HG02571 (cell line): ENCODE data around the gene PLEKHM2.

ENCODE experiments used
- ATAC-seq: cut with Tn5 transposase; IDR thresholded peaks from one replicate; pipeline ENCODE4 v1.9.1; 2021; ENCODE audit warnings: mild to moderate bottlenecking, moderate library complexity; ENCODE audit not compliant: unreplicated experiment

Gene PLEKHM2

DNA sequence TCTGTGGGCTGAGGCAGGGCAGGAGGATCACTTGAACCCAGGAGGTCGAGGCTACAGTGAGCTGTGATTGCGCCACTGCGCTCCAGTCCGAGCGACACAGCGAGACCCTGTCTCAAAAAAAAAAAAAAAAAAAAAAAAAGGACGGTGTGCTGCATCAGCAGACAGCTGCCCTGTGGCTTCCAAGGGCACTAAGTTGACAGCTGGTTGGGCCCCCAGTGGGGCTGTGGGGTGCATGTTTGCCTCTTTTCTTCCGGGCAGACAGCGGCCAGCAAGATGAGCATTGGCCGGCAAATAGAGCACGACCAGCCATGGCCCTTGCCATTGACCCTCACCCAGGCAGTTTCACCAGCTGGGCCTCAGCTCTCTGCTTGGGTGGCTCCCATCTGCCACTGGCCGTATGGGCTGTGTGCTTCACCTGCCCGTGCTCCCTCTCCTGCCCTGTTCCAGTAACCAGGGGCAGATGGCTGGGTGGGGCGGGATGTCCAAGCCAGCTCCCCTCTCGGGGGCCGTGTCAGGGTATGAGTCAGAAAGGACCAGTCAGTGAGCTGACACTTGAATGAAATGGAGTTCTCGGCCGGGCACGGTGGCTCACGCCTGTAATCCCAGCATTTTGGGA lies 39.6 kb downstream of the PLEKHM2 start:
- ATAC-seq = no peak

DNA sequence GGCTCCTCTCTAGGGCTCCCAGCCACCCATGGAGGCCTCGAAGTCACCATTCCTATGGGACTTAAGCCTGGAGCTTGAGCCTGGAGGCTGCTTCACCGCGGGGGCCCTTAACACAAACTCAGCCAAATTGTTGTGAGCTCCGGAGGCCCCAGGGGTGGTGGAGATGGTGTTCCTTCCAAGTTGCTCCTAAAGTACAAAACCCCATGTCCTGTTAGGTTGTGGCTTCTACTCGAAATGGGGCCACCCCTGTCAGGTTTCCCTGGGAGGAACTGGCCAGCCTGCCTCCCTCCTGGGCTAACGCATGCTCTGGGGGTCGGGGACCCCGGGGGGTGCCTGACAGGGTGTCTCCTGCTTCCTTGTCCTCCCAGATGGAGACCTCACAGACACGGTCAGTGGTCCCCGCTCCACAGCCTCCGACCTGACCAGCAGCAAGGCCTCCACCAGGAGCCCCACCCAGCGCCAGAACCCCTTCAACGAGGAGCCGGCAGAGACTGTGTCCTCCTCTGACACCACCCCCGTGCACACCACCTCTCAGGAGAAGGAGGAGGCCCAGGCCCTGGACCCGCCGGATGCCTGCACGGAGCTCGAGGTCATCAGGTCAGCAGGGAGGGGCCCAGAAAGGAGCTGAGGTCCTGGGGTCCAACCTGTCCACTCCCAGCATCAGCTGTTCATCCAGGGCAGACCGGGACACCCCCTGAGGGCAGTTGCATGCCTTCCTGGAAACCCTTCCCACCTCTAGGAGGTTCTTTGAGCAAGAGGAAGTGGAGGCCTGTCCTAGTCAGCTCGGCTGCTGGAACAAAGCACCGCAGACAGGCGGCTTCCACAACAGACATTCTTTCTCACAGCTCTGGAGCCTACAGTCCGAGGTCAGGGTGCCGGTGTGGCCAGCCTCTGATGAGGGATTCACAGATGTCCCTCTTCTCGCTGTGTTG lies 41.1 kb downstream of the PLEKHM2 start:
- no peak for ATAC-seq

DNA sequence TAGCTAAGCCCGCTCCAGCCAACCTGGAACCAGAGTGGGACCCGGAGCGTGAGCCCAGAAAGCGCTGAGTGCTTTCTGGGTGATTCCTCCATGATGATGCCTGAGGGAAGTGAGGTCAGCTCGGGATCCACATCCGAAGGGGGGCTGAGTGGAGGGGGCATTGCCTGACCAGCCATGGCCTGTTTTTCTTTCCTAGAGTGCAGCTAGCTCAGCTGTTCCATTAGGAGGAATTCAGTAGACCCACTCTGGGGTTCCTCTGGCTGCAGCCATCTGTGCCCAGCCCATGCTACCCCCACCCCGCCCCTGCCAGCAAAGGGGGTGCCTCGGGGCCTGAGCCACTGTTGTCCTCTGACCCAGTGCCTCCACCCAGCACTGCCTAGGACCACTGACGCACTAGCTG lies 42.4 kb downstream of the PLEKHM2 start:
- no peak for ATAC-seq

DNA sequence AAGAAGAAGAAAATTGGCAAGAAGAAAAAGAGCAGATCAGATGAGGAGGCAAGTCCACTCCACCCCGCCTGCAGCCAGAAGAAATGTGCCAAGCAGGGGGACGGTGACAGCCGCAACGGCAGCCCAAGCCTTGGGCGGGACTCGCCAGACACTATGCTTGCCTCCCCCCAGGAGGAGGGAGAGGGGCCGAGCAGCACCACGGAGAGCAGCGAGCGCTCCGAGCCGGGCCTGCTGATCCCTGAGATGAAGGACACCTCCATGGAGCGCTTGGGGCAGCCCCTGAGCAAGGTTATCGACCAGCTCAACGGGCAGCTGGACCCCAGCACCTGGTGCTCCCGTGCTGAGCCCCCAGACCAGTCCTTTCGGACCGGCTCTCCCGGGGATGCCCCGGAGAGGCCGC lies 42.9 kb downstream of the PLEKHM2 start:
- ATAC-seq = no peak

GRCh38 chr1:15727424-15727823 lies 43.3 kb downstream of the PLEKHM2 start:
- ATAC-seq = no peak

- no peak for ATAC-seq
Observed at GRCh38 chr1:15727866-15728534, 43.9 kb downstream of the PLEKHM2 start.

- no peak for ATAC-seq
Observed at GRCh38 chr1:15728937-15729657, 45.0 kb downstream of the PLEKHM2 start.

DNA sequence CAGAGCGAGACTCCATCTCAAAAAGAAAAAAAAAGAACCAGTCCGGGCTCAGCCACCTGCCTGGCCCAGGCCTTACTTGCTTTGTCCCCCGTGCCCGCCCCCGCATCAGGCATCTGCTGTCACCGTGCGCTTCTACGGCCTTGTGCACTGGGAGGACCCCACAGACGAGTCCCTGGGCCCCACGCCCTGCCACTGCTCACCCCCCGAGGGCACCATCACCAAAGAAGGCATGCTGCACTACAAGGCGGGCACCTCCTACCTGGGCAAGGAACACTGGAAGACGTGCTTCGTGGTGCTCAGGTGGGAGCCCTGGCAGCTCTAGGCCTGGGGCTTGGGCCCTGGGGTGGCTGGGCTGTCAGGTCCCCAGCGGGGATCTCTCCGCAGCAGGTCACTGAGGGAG lies 46.3 kb downstream of the PLEKHM2 start:
- ATAC-seq = no peak

DNA sequence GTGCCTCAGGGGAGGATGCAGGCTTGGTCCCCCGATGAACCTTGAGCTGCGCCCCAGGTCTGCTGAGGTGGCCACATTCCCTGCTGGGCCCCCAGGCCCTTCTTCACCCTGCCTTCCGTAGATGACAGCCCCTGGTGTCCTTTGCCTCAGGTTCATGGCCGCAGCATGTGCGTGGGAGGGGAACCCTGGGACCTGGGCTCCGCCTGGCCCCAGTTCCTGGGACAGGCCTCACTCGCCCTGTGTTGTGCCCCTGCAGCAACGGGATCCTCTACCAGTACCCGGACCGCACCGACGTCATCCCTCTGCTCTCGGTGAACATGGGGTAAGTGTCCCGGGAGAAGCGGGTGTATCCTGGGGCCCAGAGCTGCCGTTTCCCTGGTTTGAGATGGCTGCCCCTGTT lies 46.8 kb downstream of the PLEKHM2 start:
- ATAC-seq = no peak

DNA sequence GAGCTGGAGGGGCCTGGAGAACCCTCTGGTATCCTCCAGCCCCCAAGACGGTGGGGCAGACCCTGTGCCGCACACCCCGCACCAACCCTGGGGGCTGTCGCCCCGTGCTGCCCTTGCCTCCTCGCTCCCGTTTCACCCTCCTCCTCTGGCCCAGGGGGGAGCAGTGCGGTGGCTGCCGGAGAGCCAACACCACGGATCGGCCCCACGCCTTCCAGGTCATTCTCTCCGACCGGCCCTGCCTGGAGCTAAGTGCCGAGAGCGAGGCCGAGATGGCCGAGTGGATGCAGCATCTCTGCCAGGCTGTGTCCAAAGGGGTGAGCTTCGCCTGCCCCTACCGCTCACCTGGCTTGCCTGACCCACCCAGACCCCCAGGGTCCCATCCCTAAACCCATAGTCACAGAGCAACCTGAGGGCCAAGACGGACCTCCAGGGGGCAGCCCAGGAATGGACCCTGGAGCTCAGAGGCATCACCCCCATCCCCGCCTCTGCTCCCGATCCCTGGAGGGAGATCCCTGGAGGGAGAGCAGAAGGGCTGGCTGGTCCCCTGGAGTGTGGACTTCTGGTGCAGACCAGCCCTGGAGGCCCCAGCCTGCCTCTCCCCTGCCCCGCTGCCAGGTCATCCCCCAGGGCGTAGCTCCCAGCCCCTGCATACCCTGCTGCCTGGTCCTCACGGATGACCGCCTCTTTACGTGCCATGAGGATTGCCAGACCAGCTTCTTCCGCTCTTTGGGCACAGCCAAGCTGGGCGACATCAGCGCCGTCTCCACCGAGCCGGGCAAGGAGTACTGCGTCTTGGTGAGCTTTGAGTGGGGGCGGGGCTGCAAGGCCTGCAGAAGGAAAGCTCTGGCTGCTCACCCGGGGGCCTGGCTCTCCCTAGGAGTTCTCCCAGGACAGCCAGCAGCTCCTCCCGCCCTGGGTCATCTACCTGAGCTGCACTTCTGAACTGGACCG lies 47.9 kb downstream of the PLEKHM2 start:
- no peak for ATAC-seq

GRCh38 chr1:15732686-15733081 lies 48.6 kb downstream of the PLEKHM2 start:
- no peak for ATAC-seq

DNA sequence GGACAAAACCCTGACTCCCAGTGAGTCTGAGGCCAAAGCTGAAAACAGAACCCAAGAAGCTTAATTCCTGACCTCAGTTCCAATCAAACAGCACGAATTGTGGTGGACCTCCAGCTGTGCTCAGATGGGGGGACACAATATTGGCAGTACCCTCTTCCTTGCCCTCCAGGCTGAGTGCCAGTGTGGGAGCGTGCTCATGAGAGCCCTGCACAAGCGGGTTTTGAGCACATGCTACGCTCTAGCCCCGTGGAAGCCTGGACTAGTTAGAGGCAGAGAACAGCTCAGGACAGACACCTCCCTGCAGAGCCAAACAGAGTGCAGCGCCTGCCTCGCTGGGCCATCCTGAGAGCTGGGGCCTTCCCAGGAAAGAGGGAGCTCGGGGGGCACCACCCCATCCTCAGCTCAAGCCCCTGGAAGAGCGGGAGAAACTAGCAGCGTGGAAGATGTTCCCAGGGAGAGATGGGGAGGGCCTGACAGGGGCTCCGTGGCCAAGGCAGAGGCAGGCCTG lies 49.2 kb downstream of the PLEKHM2 start:
- no peak for ATAC-seq

GRCh38 chr1:15733726-15734226 lies 49.7 kb downstream of the PLEKHM2 start:
- no peak for ATAC-seq

DNA sequence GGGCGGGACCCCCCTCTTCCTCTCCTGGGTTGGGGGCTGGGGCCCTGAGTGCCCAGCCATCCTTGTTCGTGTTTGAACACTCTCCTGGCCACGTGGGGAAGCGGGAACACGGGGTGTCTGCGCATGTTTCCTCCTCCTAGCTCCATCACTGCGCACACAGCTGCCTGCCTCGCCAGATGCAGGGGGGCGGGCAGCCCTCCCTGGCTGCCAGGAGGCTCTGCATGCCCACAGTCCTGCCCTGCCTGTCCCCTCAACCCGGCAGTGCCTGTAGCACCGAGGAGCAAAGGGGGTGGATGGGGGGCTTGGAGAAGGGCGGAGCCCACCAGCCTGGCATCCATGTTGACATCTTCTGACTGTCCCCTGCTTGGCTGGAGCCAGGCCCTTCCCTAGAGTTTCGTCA lies 50.2 kb downstream of the PLEKHM2 start:
- no peak for ATAC-seq

DNA sequence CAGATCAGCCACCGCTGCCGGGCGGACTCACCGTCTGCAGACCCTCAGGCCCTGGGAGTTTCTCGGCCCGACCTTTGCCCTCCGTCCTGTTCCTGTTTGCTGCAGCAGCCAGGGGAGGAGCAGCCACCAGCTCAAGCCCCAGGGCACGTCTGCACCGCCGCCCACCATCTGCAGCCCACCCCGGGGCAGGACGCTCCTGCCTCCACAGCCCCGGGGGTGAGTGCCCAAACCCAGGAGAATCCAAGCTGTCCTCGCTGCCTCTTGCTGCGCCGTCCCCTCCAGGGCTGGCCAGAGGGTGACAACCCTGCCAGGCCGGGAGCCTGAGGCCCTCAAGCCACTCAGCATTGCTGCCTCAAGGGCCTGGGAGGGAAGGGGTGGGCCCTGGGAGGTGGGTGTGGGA lies 50.8 kb downstream of the PLEKHM2 start:
- ATAC-seq = no peak

DNA sequence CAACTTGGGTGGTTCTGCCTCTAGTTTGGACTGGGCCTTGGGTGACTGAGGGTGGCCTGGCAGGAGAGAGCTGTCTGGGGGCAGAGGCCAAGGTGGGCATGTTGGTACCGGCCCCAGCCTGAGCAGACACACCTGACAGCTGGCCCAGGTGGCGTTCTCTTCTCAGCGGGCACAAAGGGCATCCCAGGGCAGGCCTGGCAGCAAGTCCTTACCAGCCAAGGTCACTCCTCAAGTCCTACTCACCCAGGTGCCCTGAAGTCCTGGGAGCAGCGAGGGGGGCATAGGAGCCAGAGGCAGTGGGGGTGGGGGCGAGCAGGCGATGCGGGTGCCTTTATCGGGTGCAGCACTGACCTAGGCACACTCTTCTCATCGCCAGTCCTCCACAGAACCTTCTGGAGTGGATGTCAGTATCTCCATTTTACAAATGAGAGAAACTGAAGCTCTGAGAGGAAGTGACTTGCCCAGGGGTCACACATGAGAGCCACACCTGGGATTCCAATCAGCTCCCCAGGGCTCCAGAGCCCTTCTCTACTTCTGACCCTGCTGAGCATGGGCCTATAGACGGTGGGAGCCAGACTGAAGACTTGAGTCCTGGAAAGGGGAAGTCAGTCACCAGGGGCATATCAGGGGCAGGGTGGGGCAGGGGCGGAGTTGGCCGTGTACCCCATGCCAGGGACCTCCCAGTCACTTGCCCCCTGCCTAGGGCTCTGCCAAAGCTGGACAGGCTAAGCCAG lies 51.4 kb downstream of the PLEKHM2 start:
- no peak for ATAC-seq

DNA sequence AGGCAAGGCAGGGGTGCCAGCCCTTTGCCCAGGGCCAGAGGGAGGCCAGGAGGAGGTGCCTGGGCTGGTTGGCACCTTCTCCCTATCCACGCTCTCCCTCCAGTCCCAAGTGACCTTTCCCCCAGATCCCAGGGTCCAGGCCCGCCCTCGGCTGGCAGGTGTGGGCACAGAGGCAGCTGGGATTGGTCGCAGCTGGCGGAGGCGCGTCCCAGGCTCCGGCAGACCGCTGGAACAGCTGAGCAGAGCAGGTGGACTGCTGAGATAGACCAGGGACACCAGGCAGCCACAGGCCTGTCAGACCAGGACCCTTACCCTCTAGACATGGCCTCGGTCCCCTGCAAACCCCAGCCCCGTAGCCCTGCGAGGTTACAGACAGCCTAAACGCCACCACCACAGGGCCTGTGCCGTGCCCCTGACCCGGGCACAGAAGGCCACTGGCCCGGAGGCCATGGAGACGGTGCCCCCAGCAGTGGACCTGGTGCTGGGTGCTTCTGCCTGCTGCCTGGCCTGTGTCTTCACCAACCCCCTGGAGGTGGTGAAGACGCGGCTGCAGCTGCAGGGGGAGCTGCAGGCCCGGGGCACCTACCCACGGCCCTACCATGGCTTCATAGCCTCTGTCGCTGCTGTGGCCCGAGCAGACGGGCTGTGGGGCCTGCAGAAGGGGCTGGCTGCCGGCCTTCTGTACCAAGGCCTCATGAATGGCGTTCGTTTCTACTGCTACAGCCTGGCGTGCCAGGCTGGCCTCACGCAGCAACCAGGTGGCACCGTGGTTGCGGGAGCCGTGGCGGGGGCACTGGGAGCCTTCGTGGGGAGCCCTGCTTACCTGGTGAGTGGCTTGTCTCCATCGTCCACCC lies 52.1 kb downstream of the PLEKHM2 start, which contains the start of gene SLC25A34:
TSS of gene SLC25A34 (plus strand) at position 221 of the 854 bp plus-strand sequence. CDS start at position 449, 228 bp downstream.
- no peak for ATAC-seq

DNA sequence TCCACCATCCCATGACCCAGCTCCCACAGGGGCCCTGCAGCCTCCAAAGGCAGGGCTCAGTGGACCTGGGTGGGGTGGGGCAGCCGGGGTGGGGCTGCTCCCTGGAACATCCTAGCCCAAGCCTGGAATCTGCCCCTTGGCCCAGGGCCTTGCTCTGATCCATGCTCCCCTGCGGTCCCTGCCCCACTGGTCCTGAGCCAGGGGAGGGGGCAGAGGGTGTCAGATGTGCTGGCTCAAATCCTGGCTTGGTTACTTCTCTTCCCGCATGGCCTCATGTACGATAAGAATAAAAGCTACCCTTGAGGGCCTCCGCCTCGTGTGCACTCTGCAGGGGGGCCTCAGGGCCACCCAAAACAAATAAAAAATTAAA lies 52.8 kb downstream of the PLEKHM2 start:
- ATAC-seq = no peak
